ACC112 (cell line): Measurements from ENCODE around the gene MDC1.
"Not testable (repeated sequence)": the region's sequence is repeated elsewhere in the genome, so short reads cannot be mapped to it uniquely, and the experiment has no call there.

ENCODE experiments used
- H2AFZ ChIP-seq: fragments of 200-600 bp; sonication (generic); one replicate; pipeline ENCODE4 v1.6.0; 2017; ENCODE audit warnings: antibody characterized with exemption, low read length; ENCODE audit not compliant: unreplicated experiment
- H3K27ac ChIP-seq: fragments of 200-600 bp; sonication (generic); 2 replicates; pipeline ENCODE4 v1.5.1; 2014; ENCODE audit warnings: low read depth, mild to moderate bottlenecking, antibody characterized with exemption, low read length, moderate library complexity
- H3K27me3 ChIP-seq: fragments of 200-600 bp; sonication (generic); 2 replicates; pipeline ENCODE4 v1.6.1; 2014; ENCODE audit warnings: mild to moderate bottlenecking, antibody characterized with exemption, low read length, moderate library complexity, mixed read lengths; ENCODE audit not compliant: insufficient read depth
- H3K36me3 ChIP-seq: fragments of 200-600 bp; sonication (generic); 2 replicates; pipeline ENCODE4 v1.6.1; 2016; ENCODE audit warnings: mild to moderate bottlenecking, antibody characterized with exemption, low read length, moderate library complexity, mixed read lengths; ENCODE audit not compliant: insufficient read depth
- H3K4me1 ChIP-seq: fragments of 200-600 bp; sonication (generic); one replicate; pipeline ENCODE4 v1.6.1; 2016; ENCODE audit warnings: low read length, mixed read lengths; ENCODE audit not compliant: insufficient read depth, unreplicated experiment, control insufficient read depth
- H3K4me3 ChIP-seq: fragments of 200-600 bp; sonication (generic); 2 replicates; pipeline ENCODE4 v1.5.1; 2014; ENCODE audit warnings: mild to moderate bottlenecking, low read depth, low read length
- H3K79me2 ChIP-seq: fragments of 200-600 bp; sonication (generic); one replicate; pipeline ENCODE4 v1.6.0; 2016; ENCODE audit warnings: low read length; ENCODE audit not compliant: control insufficient read depth, unreplicated experiment, insufficient read depth

Gene MDC1

GRCh38 chr6:30722280-30723112 is 5.4 kb upstream of the MDC1 start:
- Histone ChIP-seq H3K36me3 (peaks cover 31% of the 10 kb centered on the region), H3K79me2 (peaks cover 60% of the 10 kb centered on the region), H3K27ac (peak overlapping the region; percentile 97), H3K27me3 (no peaks in the 10 kb centered on the region), H3K4me3 (peak overlapping the region; percentile 80), H3K4me1 (peaks cover 39% of the 10 kb centered on the region), H2AFZ (no peak overlapping the region)

GRCh38 chr6:30722025-30722279 is 4.9 kb upstream of the MDC1 start:
- H3K4me3 ChIP-seq = peak overlapping the region; percentile 80
- H3K79me2 ChIP-seq = peaks cover 60% of the 10 kb centered on the region
- H2AFZ ChIP-seq, H3K27me3 ChIP-seq: not testable (repeated sequence)
- H3K4me1 ChIP-seq = peaks cover 38% of the 10 kb centered on the region
- peak overlapping the region; percentile 97 for H3K27ac ChIP-seq
- peaks cover 31% of the 10 kb centered on the region for H3K36me3 ChIP-seq

- H3K79me2 ChIP-seq = peaks cover 66% of the 10 kb centered on the region
- no peak overlapping the region for H2AFZ ChIP-seq
- peak overlapping the region; percentile 80 for H3K4me3 ChIP-seq
- H3K27ac ChIP-seq = peak overlapping the region; percentile 97
- no peaks in the 10 kb centered on the region for H3K27me3 ChIP-seq
- H3K4me1 ChIP-seq = peaks cover 40% of the 10 kb centered on the region
- H3K36me3 ChIP-seq = peaks cover 31% of the 10 kb centered on the region
Observed at GRCh38 chr6:30721198-30722024, 4.3 kb upstream of the MDC1 start.

GRCh38 chr6:30720738-30721197 is 3.7 kb upstream of the MDC1 start:
- peaks cover 29% of the 10 kb centered on the region for H3K36me3 ChIP-seq
- no peak overlapping the region for H2AFZ ChIP-seq
- H3K79me2 ChIP-seq = peaks cover 72% of the 10 kb centered on the region
- peak overlapping the region; percentile 80 for H3K4me3 ChIP-seq
- peaks cover 43% of the 10 kb centered on the region for H3K4me1 ChIP-seq
- H3K27me3 ChIP-seq = no peaks in the 10 kb centered on the region
- peak overlapping the region; percentile 97 for H3K27ac ChIP-seq

- Histone ChIP-seq H3K4me3 (peak within 1 kb of the TSS; percentile 80), H2AFZ (peak within 1 kb of the TSS; percentile 57), H3K36me3 (peaks cover 25% of the 10 kb centered on the region; the same call in 1 of the 2 replicates), H3K27me3 (no peaks in the 10 kb centered on the region), H3K79me2 (peaks cover 77% of the 10 kb centered on the region), H3K4me1 (peaks cover 39% of the 10 kb centered on the region), H3K27ac (peak within 1 kb of the TSS; percentile 97)
Observed at GRCh38 chr6:30719791-30720737, 3.0 kb upstream of the MDC1 start, which contains the start of gene TUBB. Gene TUBB (plus strand): TSS chr6:30720352. CDS start chr6:30720507, 155 bp downstream.

- peaks cover 26% of the 10 kb centered on the region; the same call in 1 of the 2 replicates for H3K36me3 ChIP-seq
- H3K27me3 ChIP-seq = no peaks in the 10 kb centered on the region
- H3K4me1 ChIP-seq = peaks cover 32% of the 10 kb centered on the region
- H3K79me2 ChIP-seq = peaks cover 74% of the 10 kb centered on the region
- peak overlapping the region; percentile 57 for H2AFZ ChIP-seq
- H3K27ac ChIP-seq = peak overlapping the region; percentile 73
- H3K4me3 ChIP-seq = peak overlapping the region; percentile 80
Observed at GRCh38 chr6:30719356-30719755, 2.3 kb upstream of the MDC1 start.

GRCh38 chr6:30717845-30718720 is 1.0 kb upstream of the MDC1 start:
- H3K4me1 ChIP-seq = peaks cover 21% of the 10 kb centered on the region
- peaks cover 34% of the 10 kb centered on the region; the same call in 1 of the 2 replicates for H3K36me3 ChIP-seq
- H3K27me3 ChIP-seq = not testable (repeated sequence)
- peaks cover 62% of the 10 kb centered on the region for H3K79me2 ChIP-seq
- peak overlapping the region; percentile 92 for H3K27ac ChIP-seq
- peak overlapping the region; percentile 73 for H3K4me3 ChIP-seq
- peak overlapping the region; percentile 47 for H2AFZ ChIP-seq

- H3K4me3 ChIP-seq = peak overlapping the region; percentile 78
- H3K27me3 ChIP-seq = no peaks in the 10 kb centered on the region
- H3K4me1 ChIP-seq = peaks cover 17% of the 10 kb centered on the region
- peak overlapping the region; percentile 79 for H3K27ac ChIP-seq
- H3K36me3 ChIP-seq = peaks cover 36% of the 10 kb centered on the region; the same call in 1 of the 2 replicates
- peak overlapping the region; percentile 41 for H2AFZ ChIP-seq
- H3K79me2 ChIP-seq = peaks cover 50% of the 10 kb centered on the region
Observed at GRCh38 chr6:30716879-30717128, 277 bp downstream of the MDC1 start.

GRCh38 chr6:30714263-30714662 is 2.8 kb downstream of the MDC1 start:
- Histone ChIP-seq H3K79me2 (peaks cover 29% of the 10 kb centered on the region), H3K4me3 (no peak overlapping the region), H2AFZ (no peak overlapping the region), H3K27me3 (no peaks in the 10 kb centered on the region), H3K4me1 (peaks cover 17% of the 10 kb centered on the region), H3K27ac (no peak overlapping the region), H3K36me3 (peaks cover 48% of the 10 kb centered on the region)
